WI38 (cell line): ENCODE results near the gene DHX30.

Source experiments
- H3K4me3 ChIP-seq: 2 replicates; pipeline ENCODE4 v1.5.1; 2011; ENCODE audit warnings: low read depth, mild to moderate bottlenecking, control low read depth, low read length
- CTCF ChIP-seq: IDR thresholded peaks from 2 replicates; pipeline ENCODE4 v1.5.1; 2012; ENCODE audit warnings: low read depth, mild to moderate bottlenecking, control low read depth, low read length

Gene DHX30

GRCh38 chr3:47849186-47849698 lies 46.3 kb downstream of the DHX30 start:
- H3K4me3 ChIP-seq = no peak overlapping the region
- TF ChIP-seq CTCF = no peak

DNA sequence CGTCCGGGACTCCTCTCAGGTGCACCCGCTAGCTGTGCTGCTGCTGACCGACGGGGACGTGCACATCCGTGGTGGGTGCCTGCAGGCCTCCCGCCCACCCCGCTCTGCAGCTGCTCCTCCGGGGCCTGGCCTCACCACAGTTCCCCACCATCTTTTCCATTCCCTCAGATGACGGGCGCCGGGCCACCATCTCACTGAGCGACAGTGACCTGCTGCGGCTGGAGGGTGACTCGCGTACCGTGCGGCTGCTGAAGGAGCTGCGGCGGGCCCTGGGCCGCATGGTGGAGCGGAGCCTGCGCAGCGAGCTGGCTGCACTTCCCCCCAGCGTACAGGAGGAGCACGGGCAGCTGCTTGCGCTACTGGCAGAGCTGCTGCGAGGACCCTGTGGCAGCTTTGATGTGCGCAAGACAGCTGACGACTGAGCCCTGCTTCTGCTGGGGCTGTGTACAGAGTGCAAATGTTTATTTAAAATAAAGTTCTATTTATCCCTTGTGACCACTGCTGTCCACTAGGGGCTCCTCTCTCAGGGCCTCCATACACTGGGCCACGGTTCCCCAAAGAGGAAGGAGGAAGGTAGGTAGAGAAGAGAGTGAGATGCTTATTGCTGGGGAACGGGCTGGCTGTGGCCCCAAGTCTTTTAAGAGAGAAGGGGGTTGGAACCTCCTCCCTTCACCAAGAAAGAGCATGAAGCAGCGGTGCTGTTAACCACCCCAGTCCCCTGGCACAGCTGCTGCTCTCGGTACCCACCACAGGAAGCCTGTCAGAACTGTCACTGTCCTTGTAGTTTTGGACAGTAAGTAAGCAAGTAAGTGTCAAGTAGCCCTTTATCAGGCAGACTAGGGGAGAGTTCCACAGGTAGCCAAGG lies 47.0 kb downstream of the DHX30 start:
- TF ChIP-seq CTCF = peak; percentile 44
- no peak overlapping the region for H3K4me3 ChIP-seq

DNA sequence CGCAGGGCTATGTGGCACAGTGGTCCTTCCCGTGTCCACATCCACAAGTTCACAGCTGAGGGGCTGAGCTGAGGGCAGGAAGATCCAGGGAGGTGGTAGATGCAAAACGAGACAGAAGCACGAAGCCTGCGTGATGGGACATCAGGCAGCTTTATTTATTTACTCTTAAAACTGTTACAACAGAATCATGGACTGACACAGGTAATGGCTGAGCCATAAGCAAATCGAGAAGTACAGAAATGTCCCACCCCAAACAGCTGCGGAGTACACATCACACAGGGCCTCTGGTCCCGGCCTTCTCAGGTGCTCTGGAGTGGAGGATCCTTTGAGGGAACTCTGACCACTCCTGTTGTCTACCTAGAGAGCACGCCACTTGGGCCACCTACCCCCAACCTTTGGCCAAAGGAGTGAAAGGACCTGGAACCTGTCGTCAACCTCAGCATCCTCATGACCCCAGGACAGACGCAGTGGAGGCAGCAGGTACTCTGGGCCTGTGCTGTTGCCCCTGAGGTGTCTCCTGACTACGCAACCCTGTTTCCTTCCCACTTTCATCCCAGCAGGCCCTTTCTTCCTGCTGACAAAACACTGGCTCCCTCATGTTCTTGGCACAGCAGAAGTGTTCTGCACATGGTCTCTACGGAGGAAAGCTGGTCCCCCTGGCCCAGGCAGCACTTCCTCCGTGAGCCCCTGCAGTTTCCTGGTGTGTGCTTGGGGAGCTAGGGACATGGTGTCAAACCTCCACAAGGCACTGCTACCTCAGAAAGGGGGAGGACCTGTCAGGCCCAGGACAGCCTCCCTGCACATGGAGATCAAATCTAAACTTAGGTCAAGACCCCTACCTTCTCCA lies 47.8 kb downstream of the DHX30 start:
- TF ChIP-seq CTCF = no peak
- no peak overlapping the region for H3K4me3 ChIP-seq

- no peak overlapping the region for H3K4me3 ChIP-seq
- no peak for TF ChIP-seq CTCF
Measured at GRCh38 chr3:47851888-47852603, 49.1 kb downstream of the DHX30 start.

- TF ChIP-seq CTCF = no peak
- H3K4me3 ChIP-seq = no peak overlapping the region
Measured at GRCh38 chr3:47852604-47853602, 50.0 kb downstream of the DHX30 start.

GRCh38 chr3:47854267-47854666 lies 51.3 kb downstream of the DHX30 start:
- no peak overlapping the region for H3K4me3 ChIP-seq
- TF ChIP-seq CTCF = no peak
